PFSK-1 (cell line): ENCODE data around the gene ATXN1.

Experiments used
- FOXP2 ChIP-seq: optimal IDR thresholded peaks from 2 replicates; pipeline ENCODE3; 2011; ENCODE audit warnings: borderline replicate concordance, control low read depth, inconsistent platforms; ENCODE audit not compliant: insufficient read depth; ENCODE audit errors: extremely low read length, extremely low read depth
- POLR2AphosphoS5 ChIP-seq: IDR thresholded peaks from 2 replicates; pipeline ENCODE4 v1.6.1; 2012; ENCODE audit warnings: low read depth, mild to moderate bottlenecking, control low read depth, low read length, moderate library complexity
- SIN3A ChIP-seq: IDR thresholded peaks from 2 replicates; pipeline ENCODE4 v1.6.1; 2012; ENCODE audit warnings: mild to moderate bottlenecking, low read length, moderate library complexity, borderline replicate concordance; ENCODE audit not compliant: insufficient read depth
- TAF1 ChIP-seq: IDR thresholded peaks from 2 replicates; pipeline ENCODE4 v1.6.1; 2012; ENCODE audit warnings: low read length, control low read depth, borderline replicate concordance; ENCODE audit not compliant: insufficient read depth
- TF ChIP-seq, protein P1 (sequence below), 2 experiments: IDR thresholded peaks; 2 replicates each; pipeline versions ENCODE4 v1.6.1 to v1.8.0; 2011 to 2012; ENCODE audit warnings: low read depth in 2 of 2, low read length in 2 of 2, control low read depth in 1 of 2, inconsistent platforms in 1 of 2, mild to moderate bottlenecking in 1 of 2, moderate library complexity in 1 of 2; ENCODE audit not compliant: insufficient read depth in 1 of 2

Gene ATXN1

DNA sequence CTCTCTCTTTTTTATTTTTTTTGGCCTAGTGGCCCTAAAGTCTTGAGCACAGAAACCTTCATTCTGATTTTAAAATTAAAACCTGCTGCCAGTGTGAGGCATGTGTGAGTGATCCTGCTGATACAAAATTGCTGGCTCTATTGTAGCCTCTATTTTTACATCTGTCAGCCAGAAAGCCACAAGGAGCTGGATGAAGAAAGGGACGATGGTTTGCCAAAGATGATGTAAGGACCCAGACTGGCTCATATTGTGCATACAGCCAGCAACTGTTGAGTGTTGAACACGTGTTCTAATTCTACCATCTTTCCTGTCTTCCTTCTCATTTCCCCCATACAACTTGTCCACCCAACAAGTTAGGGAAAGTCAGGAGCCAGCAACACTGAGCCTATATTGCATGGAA, 40.8 kb upstream of the ATXN1 start:
- TF ChIP-seq SIN3A (no peak), POLR2AphosphoS5 (no peak), FOXP2 (no peak), TAF1 (no peak)
- TF ChIP-seq, protein P1, sequence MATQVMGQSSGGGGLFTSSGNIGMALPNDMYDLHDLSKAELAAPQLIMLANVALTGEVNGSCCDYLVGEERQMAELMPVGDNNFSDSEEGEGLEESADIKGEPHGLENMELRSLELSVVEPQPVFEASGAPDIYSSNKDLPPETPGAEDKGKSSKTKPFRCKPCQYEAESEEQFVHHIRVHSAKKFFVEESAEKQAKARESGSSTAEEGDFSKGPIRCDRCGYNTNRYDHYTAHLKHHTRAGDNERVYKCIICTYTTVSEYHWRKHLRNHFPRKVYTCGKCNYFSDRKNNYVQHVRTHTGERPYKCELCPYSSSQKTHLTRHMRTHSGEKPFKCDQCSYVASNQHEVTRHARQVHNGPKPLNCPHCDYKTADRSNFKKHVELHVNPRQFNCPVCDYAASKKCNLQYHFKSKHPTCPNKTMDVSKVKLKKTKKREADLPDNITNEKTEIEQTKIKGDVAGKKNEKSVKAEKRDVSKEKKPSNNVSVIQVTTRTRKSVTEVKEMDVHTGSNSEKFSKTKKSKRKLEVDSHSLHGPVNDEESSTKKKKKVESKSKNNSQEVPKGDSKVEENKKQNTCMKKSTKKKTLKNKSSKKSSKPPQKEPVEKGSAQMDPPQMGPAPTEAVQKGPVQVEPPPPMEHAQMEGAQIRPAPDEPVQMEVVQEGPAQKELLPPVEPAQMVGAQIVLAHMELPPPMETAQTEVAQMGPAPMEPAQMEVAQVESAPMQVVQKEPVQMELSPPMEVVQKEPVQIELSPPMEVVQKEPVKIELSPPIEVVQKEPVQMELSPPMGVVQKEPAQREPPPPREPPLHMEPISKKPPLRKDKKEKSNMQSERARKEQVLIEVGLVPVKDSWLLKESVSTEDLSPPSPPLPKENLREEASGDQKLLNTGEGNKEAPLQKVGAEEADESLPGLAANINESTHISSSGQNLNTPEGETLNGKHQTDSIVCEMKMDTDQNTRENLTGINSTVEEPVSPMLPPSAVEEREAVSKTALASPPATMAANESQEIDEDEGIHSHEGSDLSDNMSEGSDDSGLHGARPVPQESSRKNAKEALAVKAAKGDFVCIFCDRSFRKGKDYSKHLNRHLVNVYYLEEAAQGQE (IDR thresholded peaks at IDR 0.05; ENCODE audit: insufficient read depth in 1 of 2, low read depth in 2 of 2, low read length in 2 of 2) = no peak

DNA sequence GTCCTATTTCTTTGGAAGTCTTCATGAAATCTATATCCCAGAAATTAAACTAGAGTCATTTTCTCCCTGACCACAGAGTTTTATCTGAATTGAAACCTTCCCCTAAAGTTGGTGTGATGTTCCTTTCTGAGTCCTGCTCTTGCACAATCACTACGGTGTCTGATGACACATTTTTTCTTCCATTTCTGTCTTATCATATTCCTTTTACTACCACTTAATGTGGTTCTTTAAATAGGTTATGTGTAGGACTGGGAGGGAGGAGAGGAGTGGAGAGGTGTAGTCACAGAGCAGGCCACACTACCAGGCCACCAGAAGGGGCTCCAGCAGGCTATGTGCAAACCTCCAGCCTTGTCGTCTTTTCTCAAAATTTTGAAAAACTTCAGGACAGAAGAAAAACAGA, 39.7 kb upstream of the ATXN1 start:
- TF ChIP-seq FOXP2 (no peak), TAF1 (0 out of 2 replicates have a peak, but pooled peaks have one; percentile 25)

DNA sequence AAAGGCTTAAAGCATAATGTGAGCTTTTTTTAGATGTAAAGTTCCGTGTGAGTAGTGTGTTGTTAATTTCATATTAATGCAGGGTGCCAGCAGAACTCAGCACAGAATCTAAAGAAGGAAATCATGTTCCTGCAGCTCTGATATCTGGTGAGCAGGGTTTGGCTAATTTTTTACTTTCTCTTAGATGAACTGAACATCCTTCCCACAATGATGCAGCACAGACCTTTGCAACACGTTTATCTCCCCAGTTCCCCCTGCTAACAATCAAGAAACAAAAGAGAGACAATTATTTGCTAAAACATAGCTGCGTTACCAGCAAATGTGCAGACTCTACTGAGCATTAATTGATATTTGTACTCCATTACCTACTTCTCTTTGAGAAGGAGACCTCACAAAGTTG, 39.1 kb upstream of the ATXN1 start:
- TF ChIP-seq FOXP2 (no peak), POLR2AphosphoS5 (no peak), SIN3A (no peak), TAF1 (no peak)
- TF ChIP-seq, protein P1 (IDR thresholded peaks at IDR 0.05; ENCODE audit: insufficient read depth in 1 of 2, low read depth in 2 of 2, low read length in 2 of 2) = no peak

DNA sequence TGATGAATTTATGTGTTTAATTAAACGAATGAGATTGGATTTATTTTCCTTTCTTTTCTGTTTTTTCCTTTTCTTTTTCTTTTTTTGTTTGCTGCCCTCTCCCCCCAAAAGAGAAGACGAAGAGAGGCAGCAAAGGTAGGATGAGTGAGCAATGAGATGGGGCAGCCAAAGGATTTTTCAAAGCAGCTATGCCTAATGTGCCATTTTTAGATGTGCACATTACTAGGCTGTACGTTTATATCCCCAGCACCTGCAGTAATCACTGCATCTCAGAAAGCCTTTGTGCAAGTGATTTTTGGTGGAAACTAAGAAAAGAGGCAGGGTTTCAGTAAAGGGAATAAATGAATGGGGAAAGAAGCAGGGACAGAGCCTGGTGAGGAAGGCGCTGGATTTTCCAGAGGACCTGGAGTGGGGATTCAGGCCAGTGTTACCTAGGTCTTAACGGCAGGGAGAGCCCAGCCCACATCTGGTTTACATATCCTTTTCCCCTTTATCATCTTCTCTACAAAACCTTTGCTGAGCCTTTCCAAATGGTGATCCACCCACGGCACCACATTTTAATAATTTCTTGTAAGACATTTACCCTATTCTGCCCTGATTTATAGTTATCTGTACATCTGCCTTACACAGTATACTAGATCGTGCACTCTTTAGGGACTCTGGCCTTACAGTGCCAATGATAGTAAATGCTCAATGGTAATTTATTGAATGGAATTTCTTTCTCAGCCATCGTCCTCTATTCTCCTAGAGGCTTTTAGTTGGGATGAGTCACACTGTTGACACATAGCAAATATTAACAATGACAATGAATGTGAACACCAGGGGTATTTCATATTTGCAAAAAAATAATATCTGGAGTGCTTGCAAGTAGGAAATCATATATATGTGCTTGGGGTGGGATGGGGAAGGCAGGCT, 38.3 kb upstream of the ATXN1 start:
- peak; percentile 64; the same call in 1 of the 2 replicates for TF ChIP-seq SIN3A
- peak; percentile 55; the same call in 1 of the 2 replicates for TF ChIP-seq TAF1
- TF ChIP-seq POLR2AphosphoS5 = peak; percentile 56
- no peak for TF ChIP-seq FOXP2

DNA sequence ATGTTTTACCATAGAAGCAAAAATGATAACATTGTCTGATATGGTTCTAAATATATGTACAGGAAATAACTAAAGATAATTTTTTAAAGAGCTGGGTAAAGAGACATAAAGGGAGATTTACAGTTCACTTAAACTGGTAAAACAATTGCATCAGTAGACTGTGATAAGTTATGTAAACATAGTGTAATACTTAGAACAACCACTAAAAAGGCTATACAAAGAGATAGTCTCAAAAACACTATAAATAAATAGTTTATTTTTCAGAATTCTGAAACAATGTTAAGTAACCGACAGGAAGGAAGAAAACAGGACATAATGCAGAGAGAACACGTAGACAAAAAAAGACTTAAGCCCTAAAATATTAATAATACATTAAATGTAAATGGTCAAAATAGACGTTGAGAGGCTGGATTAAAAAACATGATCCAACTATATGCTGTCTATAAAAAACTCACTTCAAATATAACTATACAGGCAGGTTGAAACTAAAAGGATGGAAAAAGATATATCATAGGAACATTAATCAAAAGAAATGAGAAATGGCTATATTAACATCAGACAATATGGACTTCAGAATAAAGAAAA, 32.7 kb upstream of the ATXN1 start:
- TF ChIP-seq, protein P1 (IDR thresholded peaks at IDR 0.05; ENCODE audit: insufficient read depth in 1 of 2, low read depth in 2 of 2, low read length in 2 of 2) = no peak
- no peak for TF ChIP-seq POLR2AphosphoS5
- TF ChIP-seq SIN3A = no peak
- no peak for TF ChIP-seq TAF1

DNA sequence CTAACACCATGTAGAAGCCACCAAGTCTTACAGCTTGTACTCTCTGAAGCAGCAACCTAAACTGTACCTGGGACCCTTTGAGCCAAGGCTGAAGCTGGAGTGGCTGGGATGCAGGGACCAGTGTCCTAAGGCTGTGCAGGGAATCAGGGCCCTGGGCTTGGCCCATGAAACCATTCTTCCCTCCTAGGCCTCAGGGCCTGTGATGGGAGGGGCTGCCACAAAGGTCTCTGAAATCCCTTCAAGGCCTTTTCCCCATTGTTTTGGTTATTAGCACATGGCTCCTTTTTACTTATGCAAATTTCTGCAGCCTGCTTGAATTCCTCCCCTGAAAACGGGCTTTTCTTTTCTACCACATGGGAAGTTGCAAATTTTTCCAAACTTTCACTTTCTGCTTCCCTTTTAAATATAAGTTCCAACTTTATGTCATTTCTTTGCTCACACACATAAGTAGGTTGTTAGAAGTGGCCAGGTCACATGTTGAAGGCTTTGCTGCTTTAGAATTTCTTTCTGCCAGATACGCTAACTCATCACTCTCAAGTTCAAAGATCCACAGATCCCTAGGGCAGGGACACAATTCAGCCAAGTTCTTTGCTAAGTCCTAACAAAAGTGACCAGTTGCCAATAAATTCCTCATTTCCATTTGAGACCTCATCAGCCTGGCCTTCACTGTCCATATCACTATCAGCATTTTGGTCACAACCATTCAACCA, 28.2 kb upstream of the ATXN1 start:
- TF ChIP-seq, protein P1 (IDR thresholded peaks at IDR 0.05; ENCODE audit: insufficient read depth in 1 of 2, low read depth in 2 of 2, low read length in 2 of 2) = no peak
- TF ChIP-seq FOXP2 = no peak
- TF ChIP-seq TAF1 = no peak
- TF ChIP-seq POLR2AphosphoS5 = no peak
- TF ChIP-seq SIN3A = no peak
